Activated T-helper 2 cell treated with anti-CD3 and anti-CD28 coated beads, Interferon-gamma antibody, Interleukin-2, Interleukin-4, amounts not matched to agents 10 μg/mL and 5 μg/mL and 100 μg/mL, durations not matched to agents 14 hours and 24 hours and 36 hours (primary cell): Measurements from ENCODE around the gene ATXN7. TPM values are rescaled to one million over a fixed set of nuclear protein-coding genes. Genes with fewer than 3 reads are reported as not detected.
A peak's percentile ranks its signal among the peaks of the same experiment; 100 is the strongest.

Source experiments
- DNase-seq: peaks from one replicate; pipeline ENCODE4 v3.0.0; 2021; ENCODE audit warnings: low spot score
- H3K27ac Mint-ChIP-seq: one replicate; pipeline ENCODE4 v1.8.0; 2021; ENCODE audit warnings: mixed read lengths
- H3K27me3 Mint-ChIP-seq: one replicate; pipeline ENCODE4 v1.8.0; 2021; ENCODE audit warnings: low read depth, mixed read lengths
- H3K36me3 Mint-ChIP-seq: one replicate; pipeline ENCODE4 v1.8.0; 2021; ENCODE audit warnings: low read depth, mixed read lengths
- H3K4me1 Mint-ChIP-seq: one replicate; pipeline ENCODE4 v1.8.0; 2021; ENCODE audit warnings: low read depth, mixed read lengths
- H3K4me3 Mint-ChIP-seq: one replicate; pipeline ENCODE4 v1.8.0; 2021; ENCODE audit warnings: low read depth, mild to moderate bottlenecking, moderate library complexity, mixed read lengths
- H3K9me3 Mint-ChIP-seq: one replicate; pipeline ENCODE4 v1.8.0; 2021; ENCODE audit warnings: mixed read lengths
- intact Hi-C: fragments of 100-400 bp; cut with micrococcal nuclease; formaldehyde crosslinking; loops from one replicate; pipeline ENCODE4 v1.15.1; 2023
- total RNA-seq: library from RNA; stranded (reverse); gene quantifications from 2 replicates; pipeline ENCODE4 v1.2.3, GENCODE V29; 2022

The ATXN7 gene
- total RNA-seq, 1 donor from 2014 or later, result 42.8 TPM

DNA sequence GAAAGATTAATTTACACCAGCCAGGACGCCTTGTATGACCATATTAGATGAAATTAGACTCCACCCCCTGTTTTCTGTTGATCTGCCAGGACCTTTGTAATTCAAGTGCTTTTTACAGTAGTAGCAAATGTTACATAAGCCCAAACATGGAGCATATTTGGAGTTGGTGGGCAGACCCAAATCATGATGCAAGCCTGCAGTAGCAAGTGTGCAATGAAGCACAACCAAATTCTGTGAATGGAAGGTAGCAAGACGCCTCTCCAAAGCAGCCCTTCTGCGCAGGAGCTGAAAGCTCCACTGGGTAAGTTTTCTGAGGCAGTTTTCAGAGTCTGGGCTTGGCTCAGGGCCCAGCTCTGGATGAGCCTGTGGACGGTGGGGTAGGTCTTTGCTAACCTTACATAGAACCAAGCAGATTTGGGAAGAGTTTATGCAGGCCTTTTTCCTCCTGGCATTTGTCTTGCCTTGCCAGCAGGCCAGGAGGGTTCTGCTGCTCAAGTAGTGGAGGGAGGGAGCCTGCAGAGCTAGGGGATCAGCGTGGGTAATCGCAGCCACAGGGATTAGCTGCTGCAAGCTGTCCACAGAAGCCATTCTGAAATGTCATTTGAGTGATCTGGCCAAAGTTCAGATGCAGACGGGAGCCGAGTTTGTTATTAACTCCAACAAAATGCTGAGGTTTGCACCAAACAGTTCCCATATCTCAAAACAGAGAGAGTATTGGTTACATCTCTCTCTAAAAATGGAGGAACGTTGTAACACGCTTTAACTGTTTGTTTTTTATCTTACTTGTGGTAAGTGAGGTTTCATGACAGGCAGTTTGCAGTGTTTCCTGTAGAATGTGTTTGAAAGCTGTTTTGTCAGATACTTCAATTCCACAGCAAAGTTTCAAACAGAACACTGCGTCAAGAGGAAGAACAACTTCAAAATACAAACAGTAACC, 104.3 kb downstream of the ATXN7 start:
- DNase-seq, result peak; percentile 33
- Mint-ChIP-seq H3K27ac (peak overlapping the region; percentile 93), H3K27me3 (no peaks in the 10 kb centered on the region), H3K4me1 (peaks cover 84% of the 10 kb centered on the region), H3K4me3 (peak overlapping the region; percentile 81), H3K36me3 (peaks cover 13% of the 10 kb centered on the region), H3K9me3 (no peaks in the 10 kb centered on the region)
- intact Hi-C loops, result loop anchor here (1.0 to 10.0 kb wide), 4 partner anchors 11 to 103 kb away; partner anchors contain the start of genes ATXN7, PSMD6 and THOC7

DNA sequence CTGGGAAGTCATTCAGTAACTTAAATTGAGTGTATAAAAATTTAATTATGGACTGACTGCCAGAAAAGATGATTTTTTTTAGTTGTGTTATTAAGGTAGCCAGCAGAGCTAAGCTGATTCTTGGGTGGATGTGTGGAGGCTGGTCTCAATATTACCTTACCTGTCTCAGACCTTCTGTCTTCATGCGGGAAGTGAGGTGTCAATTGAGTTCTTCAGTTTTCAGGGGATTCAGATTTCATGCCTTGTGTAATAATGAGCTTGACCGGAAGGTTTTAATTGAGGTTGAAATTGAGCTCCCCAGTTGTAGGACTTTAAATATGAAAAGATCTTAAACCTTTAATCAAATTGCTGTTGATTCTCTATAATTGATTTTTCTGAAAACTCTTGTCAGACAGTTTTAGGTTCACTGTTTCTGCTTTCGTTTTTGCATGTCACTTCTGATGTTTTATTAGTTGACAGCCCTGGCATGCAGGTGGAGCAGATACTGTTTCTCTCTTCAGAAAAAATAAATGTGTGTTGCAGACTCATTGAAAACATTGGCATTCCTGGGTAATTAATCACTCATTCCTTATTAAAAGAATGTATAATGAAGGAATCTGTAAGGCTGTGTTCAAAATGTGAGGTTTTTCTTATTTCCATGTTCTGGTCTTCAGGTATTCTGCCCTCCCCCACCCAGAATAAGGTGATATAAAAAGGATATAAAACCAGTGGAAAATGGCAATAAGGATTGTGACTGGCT, 105.1 kb downstream of the ATXN7 start:
- H3K4me3 Mint-ChIP-seq, result peak overlapping the region; percentile 81
- DNase-seq, result no peak
- intact Hi-C loops, result loop anchor here (1.0 to 10.0 kb wide), 4 partner anchors 11 to 104 kb away; partner anchors contain the start of genes ATXN7, PSMD6 and THOC7
- peaks cover 20% of the 10 kb centered on the region for H3K36me3 Mint-ChIP-seq
- no peaks in the 10 kb centered on the region for H3K9me3 Mint-ChIP-seq
- H3K27ac Mint-ChIP-seq, result peak overlapping the region; percentile 93
- no peaks in the 10 kb centered on the region for H3K27me3 Mint-ChIP-seq
- H3K4me1 Mint-ChIP-seq, result peaks cover 87% of the 10 kb centered on the region

DNA sequence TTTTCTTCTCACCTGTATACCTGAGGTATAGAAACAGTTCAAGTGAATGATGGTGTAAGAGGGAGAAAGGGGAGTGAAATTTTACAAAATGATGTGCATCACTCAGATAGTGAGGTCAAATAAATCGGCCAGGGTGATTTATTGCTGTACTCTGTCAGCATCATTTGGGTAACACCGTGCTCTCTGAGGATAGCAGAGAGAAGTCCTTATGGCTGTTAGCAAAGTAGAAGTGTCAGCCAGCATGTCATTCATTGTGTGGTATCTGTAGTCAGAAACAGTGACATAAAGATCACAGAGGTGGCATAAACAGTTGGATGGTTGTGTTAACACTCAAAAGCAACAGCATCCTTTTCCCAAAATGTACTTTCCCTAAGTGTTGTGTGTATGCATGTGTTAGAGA, 106.2 kb downstream of the ATXN7 start:
- Mint-ChIP-seq H3K36me3 (peaks cover 31% of the 10 kb centered on the region), H3K9me3 (no peaks in the 10 kb centered on the region), H3K27ac (peak overlapping the region; percentile 93), H3K27me3 (no peaks in the 10 kb centered on the region), H3K4me3 (peak overlapping the region; percentile 81), H3K4me1 (peaks cover 86% of the 10 kb centered on the region)
- intact Hi-C loops, result loop anchor here (2.0 to 10.0 kb wide), 3 partner anchors 53 to 105 kb away; partner anchors contain the start of genes ATXN7, PSMD6 and THOC7
- DNase-seq, result no peak

DNA sequence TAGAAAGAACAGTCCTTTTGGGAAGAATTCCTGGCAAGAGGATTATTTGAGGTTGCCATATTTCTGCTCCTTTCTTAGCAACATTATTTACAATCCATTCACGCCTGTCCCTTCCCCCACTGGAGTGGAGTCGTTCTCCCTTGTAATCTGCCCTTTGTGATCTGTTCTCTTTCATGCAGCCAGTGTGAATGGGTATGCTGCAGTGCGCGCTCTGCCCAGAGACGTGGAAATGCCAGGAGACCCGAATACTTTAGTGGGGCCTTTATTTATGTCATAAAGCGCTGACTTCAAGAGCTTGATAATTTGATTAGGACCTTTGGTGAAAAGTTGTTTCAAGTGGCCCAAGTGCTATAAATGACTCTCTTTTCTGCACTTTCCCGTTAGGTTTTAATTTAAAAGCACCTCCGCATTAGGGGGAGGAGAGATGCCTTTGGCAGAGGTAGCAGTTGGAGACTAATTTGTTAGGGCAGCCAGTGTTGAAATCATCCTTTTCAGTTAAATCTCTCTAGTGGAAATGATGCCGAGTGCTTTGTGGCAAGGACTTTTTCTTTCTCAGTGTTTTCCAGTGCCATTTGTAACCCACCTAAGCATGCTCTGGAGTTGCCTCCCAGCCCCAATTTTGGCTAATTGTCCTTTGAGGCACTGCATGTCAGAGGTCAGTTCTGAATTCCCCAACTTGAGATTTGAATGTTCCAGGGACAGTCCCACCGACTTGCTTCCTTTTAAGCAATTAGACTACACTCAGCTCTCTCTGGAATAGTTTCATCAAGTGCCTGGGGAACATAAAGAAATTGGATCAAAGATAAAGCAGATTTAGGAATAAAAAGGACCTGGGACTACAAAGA, 107.2 kb downstream of the ATXN7 start:
- H3K9me3 Mint-ChIP-seq, result no peaks in the 10 kb centered on the region
- H3K27me3 Mint-ChIP-seq, result no peaks in the 10 kb centered on the region
- no peak for DNase-seq
- H3K4me1 Mint-ChIP-seq, result peaks cover 83% of the 10 kb centered on the region
- peak overlapping the region; percentile 64 for H3K27ac Mint-ChIP-seq
- intact Hi-C loops, result no loop called here
- H3K4me3 Mint-ChIP-seq, result peak overlapping the region; percentile 59
- peaks cover 35% of the 10 kb centered on the region for H3K36me3 Mint-ChIP-seq

DNA sequence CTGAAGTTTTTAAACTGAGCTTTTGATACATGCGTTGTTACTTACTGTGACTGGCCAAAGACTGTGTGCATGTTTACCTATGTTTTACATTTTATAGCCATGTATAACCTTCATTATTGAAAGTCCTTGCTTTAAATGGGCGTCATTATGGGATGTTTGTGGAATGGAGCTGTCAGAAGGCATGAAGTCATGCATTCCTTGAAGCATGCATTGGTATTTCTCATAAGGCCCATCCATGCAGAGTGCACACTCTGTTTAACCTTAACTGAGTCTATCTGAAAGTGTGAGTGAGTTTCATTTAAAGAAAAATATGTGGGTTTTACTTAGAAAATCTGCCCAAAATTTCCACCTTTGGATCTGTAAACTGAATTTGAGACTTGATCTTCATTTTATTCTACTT, 108.5 kb downstream of the ATXN7 start:
- Mint-ChIP-seq H3K27ac (peak overlapping the region; percentile 68), H3K4me1 (peaks cover 84% of the 10 kb centered on the region), H3K4me3 (no peak overlapping the region), H3K9me3 (no peaks in the 10 kb centered on the region), H3K27me3 (no peaks in the 10 kb centered on the region), H3K36me3 (peaks cover 40% of the 10 kb centered on the region)
- no peak for DNase-seq
- intact Hi-C loops, result loop anchor here (1.0 kb wide), 1 partner anchor 11 kb away; no protein-coding TSS in a partner anchor

DNA sequence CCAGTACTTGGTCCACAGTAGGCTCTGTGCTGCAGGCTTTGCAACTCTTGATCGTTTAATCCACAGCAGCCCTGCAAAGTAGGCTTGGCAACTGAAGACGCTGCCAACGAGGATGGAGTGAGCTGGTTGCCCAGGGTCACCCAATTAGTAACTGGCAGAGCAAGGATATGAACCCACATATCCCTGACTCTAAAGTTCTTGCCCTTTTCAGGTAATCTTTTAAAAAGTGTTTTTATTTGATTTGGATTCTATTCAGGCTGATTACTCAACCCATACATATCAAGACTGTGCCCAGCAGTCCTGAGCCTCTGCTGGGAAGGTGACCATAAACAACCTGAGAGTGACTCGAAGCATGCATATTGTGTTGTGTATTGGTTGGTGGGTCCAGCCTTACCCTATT, 109.3 kb downstream of the ATXN7 start:
- Mint-ChIP-seq H3K9me3 (no peaks in the 10 kb centered on the region), H3K4me3 (no peak overlapping the region), H3K27ac (no peak overlapping the region), H3K27me3 (no peaks in the 10 kb centered on the region), H3K36me3 (peaks cover 44% of the 10 kb centered on the region), H3K4me1 (peaks cover 86% of the 10 kb centered on the region)
- intact Hi-C loops, result loop anchor here (1.0 kb wide), 1 partner anchor 12 kb away; no protein-coding TSS in a partner anchor
- DNase-seq, result no peak

DNA sequence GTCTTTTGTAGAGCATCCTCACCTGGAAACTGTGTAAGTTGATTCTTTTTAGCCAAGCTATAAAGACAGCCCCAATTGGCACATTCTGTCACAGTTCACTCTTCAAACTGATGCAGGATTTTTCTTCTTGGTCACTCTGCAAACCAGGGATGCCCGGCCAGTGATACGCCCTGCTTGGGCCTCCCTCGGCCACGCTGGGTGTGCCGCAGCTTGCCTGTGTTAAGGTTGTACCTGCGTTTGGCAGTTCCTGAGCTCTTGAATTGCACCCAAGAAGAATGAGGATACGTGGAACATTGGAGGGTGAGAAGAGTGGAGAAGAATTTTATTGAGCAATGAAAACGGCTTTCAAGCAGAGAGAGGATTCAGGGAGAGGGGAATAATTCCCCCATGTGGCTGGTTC, 109.7 kb downstream of the ATXN7 start:
- no peaks in the 10 kb centered on the region for H3K9me3 Mint-ChIP-seq
- H3K4me3 Mint-ChIP-seq, result no peak overlapping the region
- H3K27ac Mint-ChIP-seq, result no peak overlapping the region
- DNase-seq, result no peak
- H3K4me1 Mint-ChIP-seq, result peaks cover 85% of the 10 kb centered on the region
- peaks cover 44% of the 10 kb centered on the region for H3K36me3 Mint-ChIP-seq
- H3K27me3 Mint-ChIP-seq, result no peaks in the 10 kb centered on the region
- intact Hi-C loops, result no loop called here

DNA sequence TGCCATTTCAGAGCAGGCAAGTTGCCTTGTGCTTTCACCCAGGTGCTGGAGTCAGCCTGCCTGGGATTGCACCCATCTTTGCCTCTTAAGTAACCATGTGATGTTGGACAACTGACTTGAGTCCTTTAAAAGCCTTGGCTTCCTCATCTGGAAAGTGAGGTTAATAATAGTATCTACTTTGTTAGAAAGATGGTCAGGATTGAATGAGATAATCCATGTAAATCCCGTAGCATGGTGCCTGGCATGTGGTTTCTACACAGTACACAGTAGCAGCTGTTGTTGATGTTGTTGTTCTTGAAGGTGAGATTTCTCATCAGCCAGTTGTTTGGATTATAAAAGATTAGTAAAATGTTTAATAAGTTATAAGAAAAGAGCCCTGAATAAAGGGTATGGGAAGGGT, 110.8 kb downstream of the ATXN7 start:
- Mint-ChIP-seq H3K27ac (no peak overlapping the region), H3K4me3 (no peak overlapping the region), H3K4me1 (peaks cover 85% of the 10 kb centered on the region)

DNA sequence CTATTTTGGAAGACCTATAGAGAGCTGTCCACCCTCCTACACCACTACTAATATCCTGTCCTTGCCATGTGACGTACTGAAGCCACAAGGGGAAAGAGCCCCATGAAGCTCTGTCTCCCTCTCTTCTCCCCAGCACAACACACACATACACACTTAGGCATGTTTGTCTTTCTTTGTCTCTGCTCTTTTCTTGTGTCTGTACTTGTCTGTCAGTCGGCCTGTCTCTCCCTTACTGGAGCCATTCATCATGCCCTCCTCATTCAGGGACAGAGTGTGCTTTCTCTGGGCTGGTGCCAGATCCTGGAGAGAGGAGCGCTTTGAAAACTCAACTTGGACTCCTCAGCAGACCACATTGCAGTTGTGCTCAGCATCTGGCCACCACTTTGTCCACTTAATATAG, 112.1 kb downstream of the ATXN7 start:
- intact Hi-C loops, result no loop called here

More for the DNA sequence above, 110.8 kb downstream of the ATXN7 start:
- H3K27me3 Mint-ChIP-seq, result no peaks in the 10 kb centered on the region
- peaks cover 46% of the 10 kb centered on the region for H3K36me3 Mint-ChIP-seq
- intact Hi-C loops, result no loop called here
- H3K9me3 Mint-ChIP-seq, result no peaks in the 10 kb centered on the region
- no peak for DNase-seq

DNA sequence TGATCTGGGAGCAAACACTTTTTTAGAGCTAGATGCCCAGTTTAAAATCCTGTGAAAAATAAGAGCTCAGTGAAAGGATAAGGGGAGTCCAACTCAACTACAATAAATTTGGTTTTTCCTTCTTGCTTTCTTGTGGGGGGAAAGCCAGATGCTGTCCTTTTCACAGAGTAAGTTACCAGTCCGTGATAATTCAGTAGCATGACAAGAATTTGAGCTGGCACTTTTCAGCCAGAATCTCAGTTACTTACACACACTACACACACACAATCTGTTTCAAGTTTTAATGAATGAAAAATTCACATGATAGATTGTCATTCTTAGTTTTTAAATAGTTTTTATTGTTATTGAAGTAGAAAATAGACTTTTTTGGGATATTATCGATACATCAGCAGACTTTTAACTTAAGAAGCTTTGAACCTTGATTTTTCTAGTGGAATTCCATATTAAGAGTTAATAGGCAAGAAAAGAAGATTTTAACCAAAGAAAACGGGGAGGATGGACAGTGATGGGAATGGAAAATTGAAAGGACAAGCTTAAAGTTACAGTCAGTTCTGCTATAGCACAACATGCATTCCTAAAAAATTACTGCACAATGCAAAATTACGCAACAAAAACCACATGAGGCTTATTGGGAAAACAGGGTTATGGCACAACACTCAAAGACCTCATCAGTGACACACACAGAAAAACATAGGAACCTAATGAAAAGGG, 112.6 kb downstream of the ATXN7 start:
- no peaks in the 10 kb centered on the region for H3K9me3 Mint-ChIP-seq
- DNase-seq, result no peak
- H3K4me3 Mint-ChIP-seq, result no peak overlapping the region
- peaks cover 78% of the 10 kb centered on the region for H3K4me1 Mint-ChIP-seq
- no peak overlapping the region for H3K27ac Mint-ChIP-seq
- H3K36me3 Mint-ChIP-seq, result peaks cover 56% of the 10 kb centered on the region
- no peaks in the 10 kb centered on the region for H3K27me3 Mint-ChIP-seq
- intact Hi-C loops, result no loop called here

More for the DNA sequence above, 112.1 kb downstream of the ATXN7 start:
- no peaks in the 10 kb centered on the region for H3K27me3 Mint-ChIP-seq
- peaks cover 84% of the 10 kb centered on the region for H3K4me1 Mint-ChIP-seq
- peaks cover 53% of the 10 kb centered on the region for H3K36me3 Mint-ChIP-seq
- no peak for DNase-seq
- no peaks in the 10 kb centered on the region for H3K9me3 Mint-ChIP-seq
- no peak overlapping the region for H3K4me3 Mint-ChIP-seq
- peak overlapping the region; percentile 42 for H3K27ac Mint-ChIP-seq

DNA sequence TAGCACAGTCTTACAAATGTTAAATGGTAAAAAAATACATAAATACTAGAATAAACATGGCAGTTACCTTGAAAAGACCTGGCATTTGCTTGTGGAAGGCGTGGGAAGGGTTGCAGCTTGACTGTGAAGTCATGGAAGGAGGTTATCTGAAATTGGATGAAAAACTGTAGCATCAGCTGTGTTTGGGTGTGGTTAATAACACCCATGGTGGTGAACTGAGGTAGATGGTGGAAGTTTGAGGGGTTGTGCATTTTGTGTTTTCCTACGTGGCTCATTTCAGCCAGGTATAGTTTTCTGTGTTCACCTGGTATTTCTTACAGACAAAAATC, 113.2 kb downstream of the ATXN7 start:
- H3K27ac Mint-ChIP-seq, result no peak overlapping the region
- peaks cover 76% of the 10 kb centered on the region for H3K4me1 Mint-ChIP-seq
- H3K9me3 Mint-ChIP-seq, result no peaks in the 10 kb centered on the region
- no peak overlapping the region for H3K4me3 Mint-ChIP-seq
- intact Hi-C loops, result no loop called here
- no peak for DNase-seq
- peaks cover 60% of the 10 kb centered on the region for H3K36me3 Mint-ChIP-seq
- no peaks in the 10 kb centered on the region for H3K27me3 Mint-ChIP-seq

DNA sequence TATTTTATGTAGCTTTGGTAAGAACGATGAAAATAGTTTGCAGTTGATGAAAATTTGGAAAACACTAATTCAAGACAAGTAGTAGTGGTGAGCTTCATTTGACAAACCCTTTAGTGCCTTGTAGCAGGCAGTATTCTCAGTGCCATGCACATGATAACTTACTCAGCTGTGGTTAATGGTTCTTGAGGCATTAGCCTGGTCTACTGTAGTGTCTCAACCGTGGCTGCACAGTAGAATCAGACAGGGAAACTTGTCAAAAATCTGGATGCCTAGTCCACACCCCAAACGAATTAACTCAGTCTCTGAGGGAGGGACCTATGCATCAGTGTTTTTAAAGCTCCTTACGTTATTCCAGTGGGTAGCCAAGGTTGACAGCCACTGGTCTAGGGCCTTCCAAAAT, 114.2 kb downstream of the ATXN7 start:
- Mint-ChIP-seq H3K9me3 (no peaks in the 10 kb centered on the region), H3K4me3 (no peak overlapping the region), H3K27ac (peak overlapping the region; percentile 83), H3K27me3 (no peaks in the 10 kb centered on the region), H3K36me3 (peaks cover 67% of the 10 kb centered on the region), H3K4me1 (peaks cover 75% of the 10 kb centered on the region)
- no peak for DNase-seq
- intact Hi-C loops, result loop anchor here (2.0 kb wide), 2 partner anchors 15 kb away; no protein-coding TSS in a partner anchor
